ENCODE measurements around the gene BEND6.

- TF ChIP-seq FOXK2 (IDR thresholded peaks at IDR 0.05) (no peak), PKNOX1 (IDR thresholded peaks at IDR 0.05) (0 out of 2 replicates have a peak, but pooled peaks have one; percentile 9), FOXM1 (IDR thresholded peaks at IDR 0.05; ENCODE audit: borderline replicate concordance) (no peak), ARNT (IDR thresholded peaks at IDR 0.05) (no peak), TARDBP (IDR thresholded peaks at IDR 0.05) (no peak), ELF4 (IDR thresholded peaks at IDR 0.05) (no peak), FOXA1 (IDR thresholded peaks at IDR 0.05) (no peak), SUZ12 (IDR thresholded peaks at IDR 0.05) (no peak)
Observed at GRCh38 chr6:56932910-56933477, 21.9 kb upstream of the BEND6 start.
